Caco-2 (cell line): Measurements from ENCODE around the gene FIBP. TPM values are rescaled to one million over a fixed set of nuclear protein-coding genes. Genes with fewer than 3 reads are reported as not detected.

Experiments
- BruUV-seq: library from RNA; stranded (reverse); fragments of 400-500 nt; replicated peaks from 2 replicates; lab custom pipeline; 2021; lab: Mats Ljungman, UMichigan
- CTCF ChIA-PET: fragments of 300-600 bp; sonication (Branson Sonifier 250); formaldehyde crosslinking; loops from one replicate; lab custom pipeline; 2022; ENCODE audit warnings: antibody characterized with exemption; lab: Charles Lee
- POLR2A ChIA-PET: fragments of 300-600 bp; sonication (Branson Sonifier 250); formaldehyde crosslinking; loops from one replicate; lab custom pipeline; 2022; ENCODE audit warnings: antibody characterized with exemption; lab: Charles Lee
- DNase-seq, 2 experiments: peaks; one replicate each; pipeline versions ENCODE4 v3.0.0 to v3.0.0-alpha.2; 2020 to 2022
- H3K27me3 ChIP-seq: replicated peaks from 2 replicates; pipeline ENCODE4 v1.6.0; 2011; ENCODE audit warnings: low read length; ENCODE audit not compliant: control insufficient read depth, insufficient read depth
- H3K36me3 ChIP-seq: 2 replicates; pipeline ENCODE4 v1.5.1; 2011; ENCODE audit warnings: low read length; ENCODE audit not compliant: control insufficient read depth, insufficient read depth
- H3K4me1 ChIP-seq: fragments of 250-450 bp; sonication (Bioruptor Pico); 2 replicates; pipeline ENCODE4 v1.5.1; 2020; ENCODE audit warnings: mild to moderate bottlenecking
- H3K4me3 ChIP-seq: 2 replicates; pipeline ENCODE4 v1.5.1; 2011; ENCODE audit warnings: low read depth, mild to moderate bottlenecking, control low read depth, low read length
- H3K9me3 ChIP-seq: fragments of 250-450 bp; sonication (Bioruptor Pico); 2 replicates; pipeline ENCODE4 v1.5.1; 2020; ENCODE audit warnings: mild to moderate bottlenecking, moderate library complexity
- H3K27ac Mint-ChIP-seq: one replicate; pipeline ENCODE4 v1.8.0; 2022; ENCODE audit warnings: mixed read lengths; ENCODE audit not compliant: unreplicated experiment
- H3K27me3 Mint-ChIP-seq: one replicate; pipeline ENCODE4 v1.8.0; 2022; ENCODE audit warnings: mixed read lengths; ENCODE audit not compliant: insufficient read depth, unreplicated experiment
- H3K36me3 Mint-ChIP-seq: one replicate; pipeline ENCODE4 v1.8.0; 2022; ENCODE audit warnings: mild to moderate bottlenecking, mixed read lengths; ENCODE audit not compliant: insufficient read depth, unreplicated experiment
- H3K4me1 Mint-ChIP-seq: one replicate; pipeline ENCODE4 v1.8.0; 2022; ENCODE audit warnings: low read depth, mixed read lengths; ENCODE audit not compliant: unreplicated experiment
- H3K4me3 Mint-ChIP-seq: one replicate; pipeline ENCODE4 v1.8.0; 2022; ENCODE audit warnings: mild to moderate bottlenecking, moderate library complexity, mixed read lengths; ENCODE audit not compliant: unreplicated experiment
- H3K9me3 Mint-ChIP-seq: one replicate; pipeline ENCODE4 v1.8.0; 2022; ENCODE audit warnings: mixed read lengths; ENCODE audit not compliant: unreplicated experiment
- intact Hi-C: fragments of 100-400 bp; cut with micrococcal nuclease; formaldehyde crosslinking; loops from one replicate; pipeline ENCODE4 v1.10.0; 2022; ENCODE audit not compliant: unreplicated experiment
- total RNA-seq: library from RNA; stranded (reverse); gene quantifications from 2 replicates; pipeline ENCODE4 v1.2.3, GENCODE V29; 2022
- TF ChIP-seq, protein P1 (sequence below), 2 experiments: fragments of 200-600 bp in 1 of 2; IDR thresholded peaks; 1 replicate in 1 of 2; 2 replicates in 1 of 2; pipeline versions ENCODE4 v1.5.1 to v1.8.0; 2011 to 2022; ENCODE audit warnings: antibody characterized with exemption in 1 of 2, control low read depth in 1 of 2, inconsistent platforms in 1 of 2, low read depth in 1 of 2, low read length in 1 of 2, mild to moderate bottlenecking in 1 of 2, moderate library complexity in 1 of 2; ENCODE audit not compliant: insufficient read depth in 1 of 2, severe bottlenecking in 1 of 2, unreplicated experiment in 1 of 2

FIBP gene
- total RNA-seq, 1 experiment from 2014 or later, result 61.5 TPM

- peaks cover 47% of the 10 kb centered on the region for H3K36me3 Mint-ChIP-seq
- ChIA-PET CTCF (no interaction called here), POLR2A (no interaction called here)
- H3K4me1 Mint-ChIP-seq, result peaks cover 12% of the 10 kb centered on the region
- intact Hi-C loops, result no loop called here
- Histone ChIP-seq H3K4me1 (peaks cover 11% of the 10 kb centered on the region), H3K36me3 (peaks cover 4% of the 10 kb centered on the region), H3K4me3 (no peak overlapping the region), H3K9me3 (no peaks in the 10 kb centered on the region), H3K27me3 (no peaks in the 10 kb centered on the region)
- H3K9me3 Mint-ChIP-seq, result no peaks in the 10 kb centered on the region
- TF ChIP-seq, protein P1, sequence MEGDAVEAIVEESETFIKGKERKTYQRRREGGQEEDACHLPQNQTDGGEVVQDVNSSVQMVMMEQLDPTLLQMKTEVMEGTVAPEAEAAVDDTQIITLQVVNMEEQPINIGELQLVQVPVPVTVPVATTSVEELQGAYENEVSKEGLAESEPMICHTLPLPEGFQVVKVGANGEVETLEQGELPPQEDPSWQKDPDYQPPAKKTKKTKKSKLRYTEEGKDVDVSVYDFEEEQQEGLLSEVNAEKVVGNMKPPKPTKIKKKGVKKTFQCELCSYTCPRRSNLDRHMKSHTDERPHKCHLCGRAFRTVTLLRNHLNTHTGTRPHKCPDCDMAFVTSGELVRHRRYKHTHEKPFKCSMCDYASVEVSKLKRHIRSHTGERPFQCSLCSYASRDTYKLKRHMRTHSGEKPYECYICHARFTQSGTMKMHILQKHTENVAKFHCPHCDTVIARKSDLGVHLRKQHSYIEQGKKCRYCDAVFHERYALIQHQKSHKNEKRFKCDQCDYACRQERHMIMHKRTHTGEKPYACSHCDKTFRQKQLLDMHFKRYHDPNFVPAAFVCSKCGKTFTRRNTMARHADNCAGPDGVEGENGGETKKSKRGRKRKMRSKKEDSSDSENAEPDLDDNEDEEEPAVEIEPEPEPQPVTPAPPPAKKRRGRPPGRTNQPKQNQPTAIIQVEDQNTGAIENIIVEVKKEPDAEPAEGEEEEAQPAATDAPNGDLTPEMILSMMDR (IDR thresholded peaks at IDR 0.05; ENCODE audit: insufficient read depth in 1 of 2, low read depth in 1 of 2, low read length in 1 of 2, severe bottlenecking in 1 of 2, unreplicated experiment in 1 of 2), result no peak
- H3K27me3 Mint-ChIP-seq, result no peaks in the 10 kb centered on the region
- H3K4me3 Mint-ChIP-seq, result no peak overlapping the region
- no peak overlapping the region for H3K27ac Mint-ChIP-seq
- no TSS peak for BruUV-seq
- DNase-seq, result no peak
These were observed 5.9 kb downstream of the FIBP start for GRCh38 chr11:65882120-65883057.

- DNase-seq, result no peak
- TF ChIP-seq, protein P1 (IDR thresholded peaks at IDR 0.05; ENCODE audit: insufficient read depth in 1 of 2, low read depth in 1 of 2, low read length in 1 of 2, severe bottlenecking in 1 of 2, unreplicated experiment in 1 of 2), result no peak
- Mint-ChIP-seq H3K9me3 (no peaks in the 10 kb centered on the region), H3K27me3 (no peaks in the 10 kb centered on the region), H3K4me3 (no peak overlapping the region), H3K4me1 (peaks cover 6% of the 10 kb centered on the region), H3K36me3 (peaks cover 44% of the 10 kb centered on the region), H3K27ac (no peak overlapping the region)
- POLR2A ChIA-PET, result no interaction called here
- Histone ChIP-seq H3K4me3 (no peak overlapping the region), H3K4me1 (peaks cover 4% of the 10 kb centered on the region; the same call in 1 of the 2 replicates), H3K27me3 (no peaks in the 10 kb centered on the region), H3K36me3 (peaks cover 2% of the 10 kb centered on the region), H3K9me3 (no peaks in the 10 kb centered on the region)
- no TSS peak for BruUV-seq
- intact Hi-C loops, result no loop called here
- CTCF ChIA-PET, result interaction anchor here (1.3 kb wide), 1 partner anchor 21 kb away, joined by 5 read pairs; the partner anchor contains the start of gene MUS81
These were observed 7.3 kb downstream of the FIBP start for GRCh38 chr11:65880844-65881421.

DNA sequence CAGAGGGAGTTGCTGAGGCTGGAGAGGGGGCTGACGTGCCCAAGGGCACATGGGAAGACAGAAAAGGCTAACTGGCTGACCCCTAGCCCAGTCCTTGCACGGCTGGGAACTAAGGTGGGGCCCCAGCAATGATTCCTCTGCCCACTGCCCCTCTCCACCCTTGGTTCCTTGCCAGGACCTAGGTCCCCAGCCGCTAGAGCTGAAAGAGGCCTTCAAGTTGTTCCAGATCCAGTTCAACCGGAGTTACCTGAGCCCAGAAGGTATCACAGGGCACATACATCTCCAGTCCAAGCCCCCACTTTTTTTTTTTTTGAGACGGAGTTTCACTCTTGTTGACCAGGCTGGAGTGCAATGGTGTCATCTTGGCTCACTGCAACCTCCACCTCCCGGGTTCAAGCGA, 8.2 kb downstream of the FIBP start:
- no peaks in the 10 kb centered on the region for H3K9me3 ChIP-seq
- intact Hi-C loops, result no loop called here
- Mint-ChIP-seq H3K4me1 (peaks cover 6% of the 10 kb centered on the region), H3K36me3 (peaks cover 35% of the 10 kb centered on the region), H3K27me3 (no peaks in the 10 kb centered on the region), H3K9me3 (no peaks in the 10 kb centered on the region), H3K4me3 (no peak overlapping the region), H3K27ac (no peak overlapping the region)
- no peak overlapping the region for H3K4me3 ChIP-seq
- ChIA-PET POLR2A (interaction anchor here (0.6 kb wide), 1 partner anchor 21 kb away, joined by 3 read pairs; no protein-coding TSS in a partner anchor), CTCF (interaction anchor here (1.3 to 1.9 kb wide), 2 partner anchors 8 to 20 kb away, joined by 5 to 7 read pairs; partner anchors contain the start of genes FIBP and MUS81)
- no peak for DNase-seq
- TF ChIP-seq, protein P1 (IDR thresholded peaks at IDR 0.05; ENCODE audit: insufficient read depth in 1 of 2, low read depth in 1 of 2, low read length in 1 of 2, severe bottlenecking in 1 of 2, unreplicated experiment in 1 of 2), result no peak
- H3K27me3 ChIP-seq, result no peaks in the 10 kb centered on the region
- no TSS peak for BruUV-seq
- peaks cover 3% of the 10 kb centered on the region; the same call in 1 of the 2 replicates for H3K4me1 ChIP-seq
- peaks cover 2% of the 10 kb centered on the region for H3K36me3 ChIP-seq
